Body of pancreas (tissue), 4 donors: ENCODE results near the gene PFDN6.
A peak's percentile ranks its signal among the peaks of the same experiment; 100 is the strongest.

Experiments used
- CTCF ChIP-seq, 7 experiments: fragments of 450-650 bp in 4 of 7; fragments of 200-600 bp in 3 of 7; sonication (generic) in 3 of 7; IDR thresholded peaks; one replicate each; pipeline ENCODE4 v1.5.1; 2016 to 2019; ENCODE audit warnings: antibody characterized with exemption in 7 of 7
- POLR2A ChIP-seq, 3 donors: fragments of 450-650 bp; IDR thresholded peaks; one replicate each; pipeline ENCODE4 v1.6.1; 2016; ENCODE audit warnings: antibody characterized with exemption in 3 of 3, mild to moderate bottlenecking in 2 of 3

GRCh38 chr6:33271468-33272274 lies 17.7 kb upstream of the PFDN6 start, which contains the start of the genes RPS18 and VPS52:
- TF ChIP-seq CTCF (IDR thresholded peaks at IDR 0.05) (peak in 2 of 7 experiments; percentile 6 to 9), POLR2A (IDR thresholded peaks at IDR 0.05) (peak; percentile 74 to 97 (median 97))
